ENCODE results near the gene SOX9.

GRCh38 chr17:72110231-72110941, 10.4 kb upstream of the SOX9 start:
- TF ChIP-seq CHD1 (IDR thresholded peaks at IDR 0.05; ENCODE audit: low read depth, low read length) (no peak), POLR2AphosphoS5 (IDR thresholded peaks at IDR 0.05; ENCODE audit: low read depth, low read length) (no peak), CTCF (IDR thresholded peaks at IDR 0.05; ENCODE audit: control extremely low read depth in 1 of 3, insufficient read depth in 1 of 3, low read depth in 1 of 3, low read length in 3 of 3) (no peak), RNF2 (IDR thresholded peaks at IDR 0.05; ENCODE audit: borderline replicate concordance, low read depth, low read length, missing control alignments, poor library complexity, severe bottlenecking) (no peak)
